GM18498 (cell line): ENCODE results near the gene MISP3.

Experiments used
- ATAC-seq: cut with Tn5 transposase; IDR thresholded peaks from one replicate; pipeline ENCODE4 v1.9.1; 2021; ENCODE audit warnings: mild to moderate bottlenecking, moderate library complexity; ENCODE audit not compliant: unreplicated experiment

The MISP3 gene

DNA sequence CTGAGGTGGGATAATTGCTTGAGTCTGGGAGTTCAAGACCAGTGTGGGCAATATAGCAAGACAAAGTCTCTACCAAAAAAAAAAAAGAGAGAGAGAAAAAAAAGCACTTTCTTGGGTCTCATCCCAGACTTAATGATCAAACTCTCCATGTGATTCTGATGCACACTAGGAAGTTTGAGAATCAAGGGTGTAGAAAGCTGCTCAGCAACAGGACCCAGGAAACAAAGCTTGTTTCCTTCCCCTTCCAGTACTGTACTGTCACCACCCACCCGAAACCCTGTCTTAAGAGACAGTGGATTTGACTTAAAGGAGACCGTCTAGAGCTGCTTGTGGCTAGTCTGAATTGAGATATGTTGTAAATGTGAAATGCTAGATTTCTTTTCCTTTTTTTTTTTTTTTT is 5.8 kb downstream of the MISP3 start:
- no peak for ATAC-seq

DNA sequence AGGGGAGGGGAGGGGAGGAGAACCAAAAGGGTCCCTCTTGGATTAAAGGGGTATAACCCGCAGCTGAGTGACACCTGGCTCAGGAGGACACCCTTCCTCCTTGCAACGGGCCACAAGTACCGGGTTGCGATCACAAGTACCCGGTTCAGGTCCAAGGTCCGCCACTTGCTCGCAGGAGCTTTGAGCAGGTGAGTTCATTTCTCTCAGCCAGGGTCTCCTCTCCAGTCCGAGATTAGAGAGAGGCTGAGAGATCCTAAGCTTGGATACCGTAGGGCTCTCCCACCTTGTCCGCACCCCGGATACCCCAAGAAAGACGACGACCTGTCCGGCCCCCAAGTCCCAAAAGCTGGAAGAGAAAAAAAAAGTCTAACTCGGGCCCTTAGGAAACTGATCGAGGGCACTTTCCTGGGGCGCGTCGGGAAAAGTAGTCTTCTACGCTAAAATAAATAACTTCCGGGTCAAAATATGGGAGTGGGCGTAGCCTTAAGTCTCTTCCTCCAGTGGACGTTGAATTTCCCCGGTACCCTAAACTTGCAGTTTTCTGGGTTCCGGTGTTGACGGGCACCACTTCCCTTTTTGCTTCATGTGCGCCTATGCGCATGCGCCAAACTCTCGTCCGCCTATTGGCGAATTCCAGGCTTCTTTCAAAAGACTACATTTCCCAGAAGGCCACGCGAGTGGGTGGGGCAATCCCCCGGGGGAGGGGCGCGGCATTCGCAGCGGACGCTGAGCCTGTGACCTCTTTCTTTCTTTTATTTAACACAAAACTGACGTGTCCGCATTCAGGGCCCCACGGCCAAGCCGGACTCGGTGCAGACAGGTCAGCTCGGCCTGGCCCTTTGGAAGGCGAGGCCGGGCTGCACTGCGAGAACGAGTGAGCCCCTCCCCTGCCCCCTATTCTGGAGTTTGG is 8.6 kb downstream of the MISP3 start:
- ATAC-seq: peak; percentile 80

DNA sequence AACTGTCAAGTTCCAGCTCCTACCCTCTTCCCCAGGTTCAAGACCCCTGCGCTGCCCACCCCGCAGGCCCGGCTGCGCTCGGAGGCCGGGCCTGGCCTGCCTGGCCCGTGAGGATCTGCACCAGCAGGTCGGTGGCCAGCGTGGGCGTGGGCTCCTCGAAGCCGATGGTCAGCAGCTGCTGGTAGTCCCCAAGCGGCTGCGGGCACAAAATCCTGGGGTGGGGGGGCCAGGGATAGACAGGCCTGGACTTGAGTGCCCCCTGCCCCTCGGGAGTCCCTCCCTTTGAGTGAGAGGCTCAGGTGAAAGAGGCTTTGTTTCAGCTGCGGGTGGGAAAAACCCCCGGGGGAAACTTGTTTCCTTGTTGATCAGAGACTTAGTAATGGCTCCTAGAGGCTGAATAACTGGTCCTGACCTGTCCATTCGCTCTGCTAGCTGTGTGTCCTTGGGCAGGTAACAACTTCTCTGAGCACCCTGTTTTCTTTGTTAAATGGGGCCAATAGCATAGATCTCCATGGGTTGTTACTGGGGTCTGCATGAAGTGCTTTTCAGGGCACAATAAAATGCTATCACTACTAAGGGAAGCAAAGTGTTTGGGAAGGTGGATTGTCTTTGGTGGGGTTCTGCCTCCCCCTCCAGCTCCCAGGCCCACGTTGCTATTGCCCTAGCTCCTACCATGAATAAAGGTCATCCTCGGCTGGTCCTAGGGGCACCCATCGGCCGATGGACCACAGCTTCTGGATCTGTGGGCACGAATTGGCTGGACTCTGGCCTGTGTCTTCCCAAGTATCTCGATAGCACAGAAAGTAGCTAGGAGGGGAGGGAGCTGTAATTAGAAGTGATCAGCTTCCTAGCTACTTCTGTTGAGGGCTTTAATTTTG is 9.4 kb downstream of the MISP3 start:
- ATAC-seq: no peak

DNA sequence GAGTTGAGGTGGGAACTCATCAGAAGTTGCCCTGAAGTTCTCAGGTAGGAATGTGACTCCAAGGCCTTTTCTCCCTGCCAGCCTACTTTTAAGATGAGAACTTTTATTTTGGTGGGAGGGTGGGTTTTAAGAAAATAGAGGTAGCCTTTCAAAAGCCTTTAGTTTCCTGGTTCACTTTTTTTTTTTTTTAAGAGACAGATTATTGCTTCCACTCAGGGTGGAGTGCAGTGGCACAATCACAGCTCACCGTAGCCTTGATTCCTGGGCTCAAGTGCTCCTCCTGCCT is 10.0 kb downstream of the MISP3 start:
- no peak for ATAC-seq

DNA sequence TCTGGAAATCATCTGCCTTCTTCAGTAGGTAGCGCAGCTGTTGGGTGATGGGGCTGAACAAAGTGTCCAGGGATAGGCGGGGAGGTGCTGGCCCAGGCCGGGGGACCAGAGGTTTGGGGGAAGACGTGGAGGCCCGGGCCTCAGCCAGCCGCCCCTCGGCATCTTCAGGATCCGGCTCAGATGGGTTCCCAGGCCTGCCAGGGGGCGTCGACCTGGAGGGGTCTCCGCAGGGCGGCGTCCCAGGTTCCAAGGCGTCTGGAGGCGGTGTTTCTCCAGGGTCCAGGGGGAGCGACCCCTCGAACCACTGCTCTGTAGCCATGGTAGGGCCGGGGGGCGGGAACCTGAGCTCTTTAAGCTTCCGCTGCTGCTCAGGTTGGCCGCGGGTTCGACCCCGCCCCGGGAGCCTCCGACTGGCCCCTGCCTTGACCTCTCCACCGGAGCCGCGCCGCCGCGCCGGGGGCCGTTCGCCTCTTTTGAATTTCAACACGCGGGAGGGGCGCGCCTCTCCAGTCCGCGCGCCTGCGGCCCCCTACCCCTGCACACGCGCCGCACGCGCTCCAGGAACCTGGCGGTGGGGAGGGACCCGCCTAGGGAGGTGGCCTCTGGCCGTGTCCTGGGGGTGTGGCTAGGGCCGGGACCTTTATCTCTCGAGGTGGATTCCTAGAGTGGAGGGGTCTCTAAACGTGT is 12.9 kb downstream of the MISP3 start, which contains the start of gene C19orf67:
Gene C19orf67, minus strand, starts transcription at position 475 of the 687 bp plus-strand sequence. Its CDS starts 156 bp downstream, at position 319.
- no peak for ATAC-seq

DNA sequence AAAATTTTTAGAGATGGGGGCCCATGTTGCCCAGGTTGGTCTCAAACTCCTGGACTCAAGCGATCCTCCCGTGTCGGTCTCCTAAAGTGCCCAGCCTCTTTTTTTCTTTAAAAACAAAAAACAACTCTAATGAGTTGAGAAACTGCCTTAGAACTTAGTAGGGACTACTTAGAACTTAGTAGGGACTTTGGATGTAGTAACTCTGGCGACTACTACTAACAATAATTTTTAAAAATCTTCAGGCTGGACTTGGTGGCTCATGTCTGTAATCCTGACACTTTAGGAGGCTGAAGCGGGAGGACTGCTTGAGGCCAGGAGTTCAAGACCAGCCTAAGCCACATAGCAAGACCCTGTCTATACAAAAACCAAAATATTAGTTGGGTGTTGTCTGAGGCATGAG is 13.5 kb downstream of the MISP3 start:
- no peak for ATAC-seq

DNA sequence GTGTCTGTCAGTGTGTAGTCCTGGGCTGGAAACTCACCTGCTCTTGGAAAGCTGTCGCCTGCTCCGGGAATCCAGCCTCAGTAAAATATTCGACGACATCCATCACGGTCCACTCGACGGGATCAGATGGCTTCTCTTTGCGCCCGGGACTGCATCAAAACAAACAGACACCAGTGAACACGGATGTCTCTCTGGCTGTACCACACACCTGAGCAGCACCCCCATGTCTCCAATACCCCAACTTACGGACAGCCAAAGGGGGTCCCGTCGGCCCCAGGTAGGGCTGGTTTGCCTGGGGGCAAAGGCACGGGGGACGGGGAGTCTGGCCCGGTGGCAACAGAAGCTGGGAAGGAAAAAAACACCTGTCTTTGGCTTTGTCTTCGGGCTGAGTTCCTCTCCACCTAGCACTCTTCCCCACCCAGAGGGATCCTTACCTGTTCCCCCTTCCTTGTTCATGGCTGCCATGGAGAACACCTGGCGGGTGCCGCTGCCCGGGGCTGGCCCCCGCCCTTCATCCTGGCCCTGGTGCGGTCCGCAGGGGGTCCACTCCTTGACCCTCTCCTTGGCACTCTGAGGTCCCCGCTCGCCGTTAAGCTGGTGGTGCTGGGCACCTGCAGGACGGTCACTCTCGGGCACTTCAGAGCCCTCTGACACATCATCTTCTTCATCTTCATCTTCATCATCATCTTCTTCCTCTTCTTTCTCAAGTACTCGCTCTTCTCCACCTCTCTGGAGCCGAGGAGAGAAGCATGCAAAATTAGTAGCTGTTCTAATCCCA is 16.2 kb downstream of the MISP3 start:
- no peak for ATAC-seq

DNA sequence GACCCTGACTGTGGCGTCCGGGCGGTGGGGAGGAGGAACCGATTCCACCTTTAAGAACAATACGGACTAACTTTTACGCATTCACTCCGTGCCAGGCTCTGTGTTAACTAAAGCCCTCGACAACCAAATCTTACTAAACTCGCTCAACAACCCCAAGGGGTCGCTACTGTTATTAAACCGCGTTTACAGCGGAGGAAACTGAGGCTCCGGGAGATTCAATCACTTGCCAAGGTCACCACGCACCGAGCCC is 16.8 kb downstream of the MISP3 start:
- ATAC-seq: no peak

DNA sequence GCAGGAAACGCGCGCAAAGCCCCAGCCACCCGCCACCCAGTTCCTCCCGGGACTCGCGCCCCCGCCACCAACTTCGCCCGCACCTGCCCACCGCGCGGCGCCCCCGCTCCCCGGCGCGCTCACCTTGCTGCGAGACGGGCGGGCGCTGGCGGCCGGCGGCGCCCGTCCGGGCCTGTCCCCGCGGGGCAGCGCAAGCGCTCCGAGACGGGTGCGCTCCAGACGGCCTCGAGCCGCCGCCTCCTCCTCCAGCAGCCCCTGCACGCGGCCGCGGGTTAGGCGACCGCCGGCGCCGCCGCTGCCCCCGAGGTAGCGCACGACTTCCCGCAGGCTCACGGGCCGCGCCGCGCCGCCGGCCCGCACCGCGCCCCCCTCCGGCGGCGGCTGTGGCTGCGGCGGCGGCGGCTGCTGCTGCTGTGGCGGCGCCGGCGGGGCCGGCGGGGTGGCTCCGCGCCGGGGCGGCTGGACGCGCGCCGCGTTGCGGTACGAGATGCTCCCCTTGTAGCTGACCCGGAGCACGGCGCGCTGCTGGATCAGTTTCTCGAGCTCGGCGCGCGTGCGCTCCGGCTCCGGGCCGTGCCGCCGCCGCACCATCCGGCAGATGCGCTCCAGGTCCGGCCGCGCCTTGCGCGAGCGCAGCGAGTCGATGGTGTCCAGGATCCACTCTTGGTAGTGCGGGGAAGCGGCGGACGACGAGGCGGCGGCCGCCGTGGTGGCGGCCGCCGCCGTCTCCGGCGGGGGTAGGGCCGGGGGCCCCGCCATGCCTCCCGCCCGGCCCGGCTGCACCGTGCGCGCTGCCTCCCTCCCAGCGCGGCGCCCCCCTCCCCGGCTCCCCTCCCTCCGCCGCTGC is 17.3 kb downstream of the MISP3 start:
- peak; percentile 27 for ATAC-seq

DNA sequence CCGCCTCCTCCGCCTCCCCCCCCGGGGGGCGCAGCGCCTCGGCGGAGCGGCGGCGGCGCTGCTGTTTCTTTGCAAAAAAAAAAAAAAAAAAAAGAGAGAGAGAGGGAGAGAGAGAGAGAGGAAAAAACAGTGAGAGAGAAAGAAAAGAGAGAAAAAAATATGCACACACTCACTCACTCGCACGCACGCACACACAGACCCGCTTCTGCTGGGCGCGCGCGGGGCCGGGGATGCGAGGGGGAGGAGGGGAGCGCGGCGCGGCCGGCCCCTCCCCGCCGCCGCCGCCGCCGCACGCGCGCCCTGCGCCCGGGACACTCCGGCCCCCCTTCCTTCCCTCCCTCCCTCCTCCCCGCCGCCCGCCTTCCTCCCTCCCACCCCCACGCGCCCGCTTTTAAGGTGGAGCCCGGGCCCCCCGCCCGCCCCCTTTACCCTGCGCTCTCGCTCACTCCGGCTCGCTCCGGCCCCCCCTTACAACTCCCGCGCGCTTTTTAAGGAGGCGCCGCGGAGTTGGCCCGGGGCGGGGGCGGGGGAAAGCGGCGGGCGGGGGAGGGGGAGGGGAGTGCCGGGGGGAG is 18.0 kb downstream of the MISP3 start, which contains the start of gene SAMD1:
Gene SAMD1, minus strand, starts transcription at position 243 of the 572 bp plus-strand sequence.
- ATAC-seq: peak; percentile 48

DNA sequence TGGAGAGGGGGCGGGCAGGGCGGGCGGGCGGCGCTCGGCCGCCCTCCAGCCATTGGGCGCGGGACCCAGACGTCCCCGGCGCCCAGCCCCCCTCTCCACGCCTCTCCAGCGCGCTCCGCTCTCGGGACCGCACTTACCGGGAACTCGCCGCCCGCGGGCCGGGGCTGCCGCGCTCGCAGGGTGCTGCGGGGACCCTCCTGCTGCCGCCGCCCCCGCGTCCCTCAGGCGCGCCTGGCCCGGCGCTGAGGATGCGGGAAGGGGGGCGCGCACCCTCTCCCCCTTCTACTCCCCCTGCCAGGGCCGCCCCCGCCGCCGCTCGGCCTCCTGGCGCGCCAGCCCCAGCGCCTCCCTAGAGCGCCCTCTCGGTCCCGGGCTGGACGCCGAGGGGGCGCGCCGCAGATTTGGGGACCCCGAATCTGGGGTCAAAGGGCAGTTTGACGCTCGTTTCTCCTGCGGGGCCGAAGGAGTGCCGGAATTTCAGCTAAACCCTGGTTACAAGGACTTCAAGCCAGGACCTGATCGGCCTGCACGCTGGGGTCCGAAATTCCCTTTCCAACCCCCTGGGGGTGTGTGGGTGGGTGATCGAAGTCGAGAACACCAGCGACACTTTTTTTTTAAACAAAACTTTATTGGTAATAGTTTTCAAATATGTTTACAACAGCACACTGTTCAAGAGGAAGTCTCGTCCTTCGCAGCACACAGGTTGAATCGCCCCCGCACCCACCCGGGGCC is 18.7 kb downstream of the MISP3 start:
- ATAC-seq: peak; percentile 63

DNA sequence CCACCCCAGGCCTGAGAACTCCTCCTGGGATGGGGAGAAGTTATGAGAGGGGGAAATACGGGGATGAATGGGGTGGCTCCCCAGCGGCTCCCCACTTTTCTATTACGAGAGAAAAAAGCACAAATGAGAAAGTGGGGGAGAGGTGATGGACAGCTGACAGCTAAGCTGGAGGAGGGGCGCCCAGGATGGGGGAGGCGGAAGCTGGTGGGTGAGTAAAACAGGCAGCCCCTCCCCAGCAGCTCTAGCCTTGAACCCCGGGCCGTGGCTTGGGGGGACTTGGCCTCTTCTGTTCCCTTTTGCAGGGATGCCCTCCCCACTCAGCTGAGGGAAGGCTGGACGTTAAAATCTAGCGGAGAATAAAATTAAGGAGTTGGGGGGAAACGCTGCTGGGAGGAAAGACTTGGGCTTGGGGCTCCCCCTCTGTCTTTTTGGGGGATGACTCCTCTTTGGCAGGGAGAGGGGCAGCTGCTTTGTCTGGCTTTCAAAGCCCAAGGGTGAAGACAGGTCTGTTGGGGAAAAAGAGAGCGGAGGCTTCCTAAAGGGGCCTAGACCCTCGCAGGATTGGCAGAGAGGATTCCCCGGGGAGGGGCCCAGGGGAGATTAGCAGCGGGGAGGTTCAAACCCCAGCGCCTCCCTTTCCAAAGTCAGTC is 19.4 kb downstream of the MISP3 start:
- ATAC-seq: peak; percentile 9

DNA sequence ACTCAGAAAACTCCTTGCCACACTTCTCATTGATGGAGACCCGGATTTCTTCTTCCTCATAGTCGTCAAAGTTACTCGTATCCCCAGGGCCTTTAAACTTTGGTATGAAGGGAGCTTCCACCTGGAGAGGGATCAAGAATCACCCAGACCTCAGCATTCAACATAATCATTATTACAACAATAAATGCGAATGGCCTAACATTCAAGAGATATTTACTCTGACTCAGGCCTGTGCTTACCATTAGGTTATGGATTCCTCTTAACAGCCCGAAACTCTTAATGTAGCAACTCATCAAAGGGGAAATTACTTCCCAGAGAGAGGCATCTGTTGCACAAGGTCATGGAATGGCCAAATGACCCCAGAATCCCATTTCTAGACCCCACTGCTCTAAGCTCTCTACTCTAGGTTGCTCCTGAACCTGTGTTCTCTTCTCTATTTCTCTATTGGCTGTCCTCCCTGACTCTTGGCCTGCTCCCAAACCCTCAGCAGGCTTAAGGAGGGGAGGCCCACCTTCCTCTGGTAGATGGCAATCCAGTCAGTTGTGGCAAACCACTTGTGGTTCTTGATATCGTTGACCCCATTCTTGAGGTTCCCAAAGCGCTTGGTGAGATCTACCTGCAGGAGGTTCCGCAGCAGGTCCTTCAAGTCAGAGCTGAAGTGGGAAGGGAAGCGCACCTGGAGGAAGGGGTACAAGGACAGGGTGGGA is 20.7 kb downstream of the MISP3 start:
- ATAC-seq: no peak

DNA sequence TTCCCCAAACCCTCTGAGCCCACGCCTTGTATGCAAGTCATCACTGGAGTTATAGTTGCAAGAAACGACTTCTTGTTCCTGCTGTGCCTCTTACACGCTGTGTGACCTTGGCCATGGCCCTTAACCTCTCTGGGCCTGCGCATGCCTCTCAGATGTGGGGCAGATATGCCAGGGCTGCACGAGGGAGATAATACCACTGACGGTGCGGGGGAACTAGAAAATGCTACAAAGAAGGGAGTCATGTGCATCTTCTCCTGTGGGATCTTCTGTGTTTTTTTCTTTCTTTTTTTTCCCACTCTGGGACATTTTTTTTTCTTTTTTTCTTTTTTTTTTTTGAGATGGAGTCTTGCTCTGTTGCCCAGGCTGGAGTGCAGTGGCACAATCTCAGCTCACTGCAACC is 22.3 kb downstream of the MISP3 start:
- ATAC-seq: no peak

DNA sequence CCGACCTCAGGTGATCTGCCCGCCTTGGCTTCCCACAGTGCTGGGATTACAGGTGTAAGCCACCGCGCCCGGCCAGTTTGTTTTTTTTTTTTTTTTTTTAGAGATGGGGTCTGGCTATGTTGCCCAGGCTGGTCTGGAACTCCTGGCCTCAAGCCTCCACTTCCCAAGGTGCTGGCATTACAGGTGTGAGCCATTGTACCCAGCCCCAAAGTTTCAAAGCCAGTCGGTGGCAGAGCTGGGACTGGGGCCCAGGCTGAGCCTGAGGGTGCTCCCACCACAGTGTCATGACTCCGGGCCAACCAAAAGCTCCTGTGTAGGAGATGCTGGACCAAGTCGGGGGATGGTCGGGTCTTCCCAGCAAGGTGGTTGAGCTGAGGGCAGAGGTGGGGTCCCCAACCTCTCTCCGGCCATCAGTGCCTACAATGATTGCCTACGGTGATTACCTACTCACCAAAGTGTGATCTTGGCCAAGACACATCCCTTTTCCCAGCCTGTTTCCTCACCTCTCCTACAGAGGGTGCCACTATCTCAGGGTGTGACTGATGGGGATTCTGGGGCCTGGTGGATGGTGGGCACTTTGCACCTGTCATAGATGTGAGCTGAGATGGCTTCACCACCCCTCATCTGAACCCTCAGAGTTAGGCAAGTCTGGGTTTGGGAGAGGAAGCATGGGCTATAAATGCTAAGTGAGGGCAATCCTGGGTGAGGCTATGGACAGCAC is 23.8 kb downstream of the MISP3 start:
- ATAC-seq: no peak

DNA sequence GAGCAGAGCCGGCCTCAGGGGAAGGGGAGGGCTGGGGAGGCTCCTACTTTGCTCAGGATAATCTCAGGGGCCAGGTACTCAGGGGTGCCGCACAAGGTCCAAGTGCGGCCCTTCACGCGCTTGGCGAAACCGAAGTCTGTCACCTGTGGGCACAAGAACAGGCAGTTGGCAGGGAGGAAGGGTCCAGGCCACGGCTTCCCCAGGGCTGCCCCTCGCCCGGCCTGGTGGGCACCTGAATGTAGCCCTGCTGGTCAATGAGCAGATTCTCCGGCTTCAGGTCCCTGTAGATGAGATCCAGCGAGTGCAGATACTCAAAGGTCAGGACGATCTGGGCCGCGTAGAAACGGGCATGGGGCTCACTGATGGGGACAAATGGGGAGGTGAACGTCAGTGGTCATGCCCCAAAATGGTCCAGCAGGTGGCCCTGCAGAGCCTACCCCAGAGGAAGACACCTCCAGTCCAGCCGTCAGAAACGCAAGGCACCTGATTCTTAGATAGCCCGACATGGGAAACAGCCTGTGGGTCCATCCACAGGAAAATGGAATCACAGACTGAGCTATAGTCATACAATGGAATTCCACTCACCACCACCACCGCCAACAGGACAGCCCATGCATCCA is 25.1 kb downstream of the MISP3 start:
- no peak for ATAC-seq
